HG02571 (cell line): ENCODE measurements around the gene CALCOCO1.
"Not testable (repeated sequence)": the region's sequence is repeated elsewhere in the genome, so short reads cannot be mapped to it uniquely, and the experiment has no call there.

Experiments
- ATAC-seq: cut with Tn5 transposase; IDR thresholded peaks from one replicate; pipeline ENCODE4 v1.9.1; 2021; ENCODE audit warnings: mild to moderate bottlenecking, moderate library complexity; ENCODE audit not compliant: unreplicated experiment

CALCOCO1 gene

DNA sequence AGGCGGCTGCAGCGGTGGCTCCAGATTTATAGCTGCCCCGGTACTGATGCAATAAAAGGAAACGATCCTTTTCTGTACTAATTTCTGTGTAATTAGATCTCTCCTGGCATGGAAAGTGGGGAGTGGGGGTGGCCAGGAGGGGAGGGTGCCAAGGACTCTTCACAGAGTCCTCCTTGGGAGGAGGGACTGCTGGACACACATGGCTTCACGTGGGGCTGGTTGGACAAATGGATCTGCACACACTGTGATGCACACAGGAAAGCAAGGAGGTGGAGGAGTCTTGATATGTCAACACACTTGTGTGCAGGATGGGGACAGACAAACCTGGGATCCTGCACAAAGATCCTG lies 27.6 kb downstream of the CALCOCO1 start:
- no peak for ATAC-seq

DNA sequence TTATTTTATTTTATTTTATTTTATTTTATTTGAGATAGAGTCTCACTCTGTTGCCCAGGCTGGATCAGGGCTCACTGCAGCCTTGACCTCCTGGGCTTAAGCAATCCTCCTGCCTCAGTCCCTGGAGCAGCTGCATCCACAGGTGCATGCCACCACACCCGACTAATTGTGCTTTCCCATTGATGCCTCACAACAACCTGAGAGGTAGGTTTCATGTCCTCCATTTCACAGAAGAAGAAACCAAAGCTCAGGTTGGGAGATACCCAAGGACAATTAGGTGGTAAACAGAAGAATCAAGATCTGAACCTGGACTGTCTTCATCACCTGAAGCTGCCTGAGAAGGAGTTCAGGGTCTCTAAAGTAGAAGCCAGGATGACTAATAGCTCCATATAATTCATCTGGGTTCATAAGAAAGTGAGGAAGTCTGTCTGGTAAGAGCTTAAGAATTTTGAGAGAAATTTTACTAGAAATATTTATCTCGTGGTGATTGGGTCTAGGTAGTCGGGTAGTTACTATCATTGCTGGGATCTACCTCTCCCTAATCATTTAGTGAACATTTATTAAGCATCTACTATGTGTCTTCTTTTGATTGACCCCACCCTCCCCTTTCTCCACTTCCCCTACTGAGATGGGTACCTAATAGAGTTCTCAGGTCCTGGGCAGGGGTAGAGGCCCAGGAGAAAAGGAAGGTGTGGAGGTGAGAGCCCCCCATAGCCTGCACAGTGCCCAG lies 28.1 kb downstream of the CALCOCO1 start:
- no peak for ATAC-seq

DNA sequence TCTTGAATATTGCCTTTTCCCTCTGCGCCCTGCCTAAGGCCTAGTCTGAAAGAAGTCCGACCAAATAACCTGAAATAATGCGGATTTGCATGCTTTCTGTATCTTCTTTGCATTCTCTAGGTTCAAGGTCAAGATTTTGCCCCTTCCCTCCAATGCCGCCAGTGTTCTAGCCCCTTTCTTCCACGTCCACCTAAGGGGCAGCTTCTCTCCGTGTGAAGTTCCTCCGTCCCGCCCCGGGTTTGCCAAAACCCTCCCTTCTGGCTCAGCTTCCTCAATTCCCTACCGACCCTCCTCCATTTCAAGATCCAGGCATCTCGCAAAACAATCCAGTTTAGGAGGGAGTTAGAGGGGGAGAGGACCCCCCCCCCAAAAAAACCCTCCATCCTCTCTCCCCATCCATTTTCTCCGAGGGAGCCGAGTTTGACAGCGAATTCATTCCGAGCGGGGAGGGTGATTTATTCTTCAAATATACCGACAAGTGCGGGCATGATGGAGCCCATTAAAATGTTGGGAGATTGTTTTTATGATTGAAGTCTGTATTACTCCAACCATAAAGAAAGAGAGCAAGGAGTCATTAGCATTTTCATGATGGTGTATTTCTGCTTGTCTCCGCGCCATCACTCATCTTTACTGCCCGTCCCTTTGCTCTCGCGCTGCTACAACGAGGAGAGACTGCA lies 30.5 kb downstream of the CALCOCO1 start:
- ATAC-seq = no peak

DNA sequence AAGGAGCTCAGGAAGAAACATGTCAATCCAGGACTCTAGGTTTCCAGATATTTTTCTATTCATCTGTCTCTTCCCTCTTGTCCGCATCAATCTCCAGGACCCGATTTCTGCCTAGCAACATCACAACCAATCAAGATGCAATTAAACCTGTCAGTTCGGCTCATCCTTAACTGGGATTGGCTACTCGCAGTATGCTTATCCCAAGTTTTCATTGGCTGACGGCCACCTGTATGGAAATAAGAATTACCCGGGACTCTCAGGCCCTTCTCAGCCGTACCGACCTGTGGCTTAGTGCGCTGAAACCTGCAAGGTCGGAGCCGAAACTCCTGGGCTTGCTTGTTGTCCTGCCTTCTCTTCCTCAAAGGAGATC lies 31.0 kb downstream of the CALCOCO1 start:
- ATAC-seq = no peak

DNA sequence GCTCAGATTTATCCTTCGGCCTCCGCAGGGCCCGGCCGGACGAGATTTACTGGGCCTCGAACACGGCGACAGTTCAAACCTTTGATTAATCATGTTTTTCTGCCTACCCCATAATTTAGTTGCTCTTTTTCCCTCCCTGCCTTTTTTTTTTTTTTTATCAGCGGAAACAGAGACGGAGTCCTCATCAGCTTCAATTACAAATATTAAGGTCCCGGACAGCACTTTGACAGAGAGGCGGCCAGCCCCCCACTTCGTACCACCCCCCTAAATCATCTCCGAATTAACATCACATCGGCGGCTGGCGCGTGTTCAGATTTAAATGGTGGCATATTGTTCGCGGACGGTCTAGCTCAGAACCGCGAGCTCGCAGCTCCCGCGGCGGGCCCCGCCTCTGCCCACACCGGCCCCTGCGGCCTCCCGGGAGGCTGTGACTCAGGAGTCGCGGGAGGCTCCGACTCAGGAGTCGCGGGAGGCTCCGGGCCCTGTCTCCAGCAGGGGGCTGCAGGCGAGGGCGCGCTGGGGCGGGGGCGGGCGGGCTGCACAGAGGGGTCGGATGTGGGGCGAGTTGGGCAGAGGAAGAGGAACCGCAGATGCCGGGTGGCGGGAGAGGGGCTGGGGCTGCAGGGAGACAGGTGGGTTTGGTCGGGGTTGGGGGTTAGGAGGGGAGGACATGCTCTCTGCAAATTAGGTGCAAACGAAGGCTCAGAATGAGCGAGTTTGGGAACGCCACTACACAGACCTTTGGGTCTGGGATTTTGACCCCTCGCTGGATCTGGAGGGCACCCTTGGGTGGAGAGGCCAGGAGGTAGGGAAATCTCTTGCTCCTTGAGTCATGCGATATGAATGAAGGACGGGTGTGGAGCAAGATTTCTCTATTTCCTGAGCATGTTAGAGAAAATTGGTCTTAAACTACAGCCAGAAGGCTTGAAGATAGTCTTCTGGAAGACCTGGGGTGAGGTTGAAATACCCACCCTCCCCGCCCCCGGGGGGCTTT lies 31.8 kb downstream of the CALCOCO1 start:
- ATAC-seq = no peak

DNA sequence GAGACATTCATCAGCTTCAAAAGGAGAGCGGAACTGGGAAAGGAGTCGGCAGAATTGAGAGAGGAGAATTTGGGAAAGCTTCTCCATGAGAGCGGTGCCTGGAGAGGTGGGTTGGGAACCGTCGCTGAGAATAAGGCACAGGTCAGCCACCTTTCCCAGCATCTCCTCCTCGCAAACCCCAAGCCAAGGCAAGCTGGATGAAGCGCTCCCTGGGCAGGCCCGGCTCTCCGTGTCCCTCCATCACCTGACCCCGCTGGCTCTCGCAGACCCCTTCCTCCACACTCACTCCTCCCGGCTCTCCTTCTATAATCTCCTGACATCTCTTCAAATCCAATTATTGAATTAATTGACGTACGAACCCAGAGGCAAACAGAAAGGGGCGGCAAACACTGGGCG lies 32.5 kb downstream of the CALCOCO1 start:
- no peak for ATAC-seq

DNA sequence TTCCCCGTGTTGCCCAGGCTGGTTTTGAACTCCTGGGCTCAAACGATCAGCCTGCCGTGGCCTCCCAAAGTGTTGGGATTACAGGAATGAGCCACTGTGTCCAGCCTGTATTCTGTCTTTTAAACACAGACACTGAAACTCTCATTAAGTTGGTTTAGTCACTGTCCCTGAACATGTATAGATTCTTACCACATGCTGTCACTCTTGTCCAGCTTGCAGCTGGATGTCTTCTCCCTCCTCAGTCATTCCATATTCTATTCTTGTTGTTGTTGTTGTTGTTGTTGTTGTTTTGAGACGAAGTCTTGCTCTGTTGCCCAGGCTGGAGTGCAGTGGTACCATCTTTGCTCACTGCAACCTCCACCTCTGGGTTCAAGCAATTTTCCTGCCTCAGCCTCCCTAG lies 39.1 kb downstream of the CALCOCO1 start:
- ATAC-seq = no peak

DNA sequence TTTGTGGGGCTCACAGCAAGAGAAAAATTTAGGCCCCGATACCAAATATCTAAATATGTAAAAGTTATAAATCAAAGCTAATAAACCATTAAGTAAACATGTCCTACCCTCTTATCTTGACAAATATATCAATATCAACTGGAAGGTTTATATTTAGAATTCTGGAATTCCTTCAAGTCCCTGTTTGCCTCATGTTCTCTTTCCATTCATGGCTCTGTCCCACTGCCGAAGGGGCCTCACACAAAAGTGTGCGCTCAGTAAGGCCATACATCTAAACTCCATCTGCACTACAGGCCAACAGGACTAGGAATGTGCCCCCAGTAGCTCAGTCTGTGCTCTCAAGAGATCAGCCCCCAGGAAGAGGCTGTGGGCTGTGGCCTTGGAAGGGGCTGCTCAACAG lies 40.8 kb downstream of the CALCOCO1 start:
- no peak for ATAC-seq

DNA sequence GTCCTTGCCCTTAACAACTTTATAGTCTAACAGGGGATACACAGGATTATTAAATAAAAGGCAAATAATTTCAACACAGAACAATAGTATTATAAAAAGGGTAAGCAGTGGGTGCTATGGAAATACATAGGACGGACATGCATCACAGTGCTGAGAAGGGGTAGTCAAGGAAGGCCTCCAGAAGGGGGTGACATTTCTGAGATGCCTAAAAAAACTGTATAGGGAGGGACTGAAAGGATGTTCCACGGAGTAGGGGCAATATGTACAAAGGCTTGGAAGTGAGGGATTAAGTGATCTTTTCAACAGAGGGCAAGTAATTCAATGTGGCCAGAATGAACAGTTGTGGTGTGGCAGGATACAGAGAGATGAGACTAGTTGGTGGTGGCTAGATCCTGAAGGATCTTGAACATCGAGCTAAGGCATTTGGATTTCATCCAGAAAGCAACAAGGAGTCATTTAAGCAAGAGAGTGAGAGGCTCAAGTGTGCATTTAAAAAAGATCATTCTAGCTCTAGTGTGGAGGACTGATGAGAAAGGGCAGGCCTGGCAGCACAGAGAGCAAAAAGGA lies 42.5 kb downstream of the CALCOCO1 start:
- ATAC-seq = no peak

DNA sequence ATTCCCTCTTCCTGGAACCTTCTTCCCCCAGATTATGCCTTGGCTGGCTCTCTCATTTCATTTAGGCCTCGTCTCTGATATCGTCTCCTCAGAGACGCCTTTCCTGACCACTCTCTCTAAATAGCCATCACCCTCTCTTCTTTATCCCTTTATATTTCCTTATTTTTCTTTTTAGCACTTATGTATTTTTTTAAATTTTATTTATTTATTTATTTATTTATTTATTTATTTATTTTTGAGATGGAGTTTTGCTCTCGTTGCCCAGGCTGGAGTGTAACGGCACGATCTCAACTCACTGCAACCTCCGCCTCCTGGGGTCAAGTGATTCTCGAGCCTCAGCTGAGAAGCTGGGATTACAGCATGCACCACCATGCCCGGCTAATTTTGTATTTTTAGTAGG lies 43.3 kb downstream of the CALCOCO1 start:
- ATAC-seq = no peak

DNA sequence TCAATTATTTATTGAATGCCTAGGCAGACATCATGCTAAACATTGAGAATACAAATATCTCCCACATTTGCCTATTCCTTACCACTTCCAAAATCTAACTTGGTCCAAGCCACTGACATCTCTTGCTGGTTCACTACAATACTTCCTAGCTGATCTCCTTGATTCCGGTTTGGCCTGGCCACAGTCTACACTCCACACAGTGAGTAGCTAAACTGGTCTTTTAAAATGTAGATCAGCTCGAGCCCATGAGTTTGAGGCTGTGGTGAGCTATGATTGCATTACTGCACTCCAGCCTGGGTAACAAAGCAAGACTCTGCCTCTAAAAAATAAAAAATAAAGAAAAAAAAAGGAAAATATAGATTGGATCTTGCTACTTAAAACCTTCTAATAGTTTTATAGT lies 43.8 kb downstream of the CALCOCO1 start:
- ATAC-seq = no peak

DNA sequence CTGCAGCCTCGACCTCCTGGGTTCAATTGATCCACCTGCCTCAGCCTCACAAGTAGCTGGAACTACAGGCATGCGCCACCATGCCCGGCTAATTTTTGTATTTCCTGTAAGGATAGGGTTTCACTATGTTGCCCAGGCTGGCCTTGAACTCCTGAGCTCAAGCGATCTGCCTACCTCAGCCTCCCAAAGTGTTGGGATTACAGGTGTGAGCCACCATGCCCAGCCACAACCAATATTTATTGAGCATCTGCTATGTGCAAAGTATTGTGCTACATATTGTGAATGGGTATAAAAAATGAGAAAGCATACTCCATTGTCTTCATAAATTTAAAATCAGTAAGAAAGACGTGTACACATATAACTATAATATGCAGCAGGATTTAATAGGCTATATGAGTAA lies 47.2 kb downstream of the CALCOCO1 start:
- ATAC-seq = not testable (repeated sequence)

DNA sequence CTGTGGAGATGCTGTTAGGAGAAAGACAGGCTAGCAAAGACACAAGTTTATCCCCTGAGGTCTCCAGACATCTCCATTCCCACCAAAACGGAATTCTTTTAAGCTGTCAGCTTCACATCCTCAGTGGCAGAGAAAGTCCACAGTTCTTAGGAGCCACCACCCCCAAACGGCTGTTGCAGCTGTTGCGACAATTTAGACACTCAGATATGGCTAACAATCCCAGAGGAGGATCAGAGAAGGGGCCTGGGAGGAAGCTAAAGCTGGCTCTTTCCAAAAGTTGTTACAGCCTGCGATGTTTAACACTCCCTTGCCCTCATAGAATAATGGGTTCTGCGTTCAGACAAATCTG lies 49.5 kb downstream of the CALCOCO1 start:
- ATAC-seq = no peak

DNA sequence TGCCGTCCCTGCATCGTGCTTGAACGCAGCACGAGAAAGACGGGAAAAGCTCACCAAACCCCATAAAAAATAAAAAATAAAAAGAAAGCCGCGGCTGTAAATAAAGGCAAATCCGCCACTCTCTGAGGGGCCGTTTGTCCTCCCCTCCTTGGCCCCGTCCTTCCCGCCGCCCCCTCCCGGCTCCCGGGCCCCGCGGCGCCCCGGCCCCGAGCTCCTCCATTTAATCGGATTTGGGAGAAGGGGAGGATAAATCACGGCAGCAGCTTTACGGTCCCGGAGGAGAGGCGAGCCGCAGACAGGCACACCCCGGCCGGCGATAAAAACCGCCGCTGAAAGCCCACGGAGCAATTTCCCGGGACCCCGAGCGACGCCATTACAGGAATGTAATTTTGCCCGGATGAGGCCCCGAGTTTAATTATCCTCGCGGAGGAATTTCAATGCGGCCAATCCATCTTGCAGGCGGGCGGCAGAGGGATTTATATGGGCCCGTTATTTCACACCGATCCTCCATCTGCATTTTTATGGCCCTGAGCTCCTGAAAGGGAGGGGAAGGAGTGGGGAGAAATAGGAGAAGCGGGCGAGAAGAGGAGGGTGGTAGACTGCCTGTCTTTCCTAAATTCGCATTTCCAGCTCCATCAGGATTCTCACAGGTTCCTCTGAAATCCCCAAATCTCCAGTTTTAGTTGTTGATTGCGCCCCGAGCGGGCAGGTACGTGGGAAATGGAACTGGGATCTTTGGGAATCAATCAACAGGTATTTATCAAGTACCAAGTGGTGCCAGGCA lies 50.0 kb downstream of the CALCOCO1 start:
- ATAC-seq = no peak

DNA sequence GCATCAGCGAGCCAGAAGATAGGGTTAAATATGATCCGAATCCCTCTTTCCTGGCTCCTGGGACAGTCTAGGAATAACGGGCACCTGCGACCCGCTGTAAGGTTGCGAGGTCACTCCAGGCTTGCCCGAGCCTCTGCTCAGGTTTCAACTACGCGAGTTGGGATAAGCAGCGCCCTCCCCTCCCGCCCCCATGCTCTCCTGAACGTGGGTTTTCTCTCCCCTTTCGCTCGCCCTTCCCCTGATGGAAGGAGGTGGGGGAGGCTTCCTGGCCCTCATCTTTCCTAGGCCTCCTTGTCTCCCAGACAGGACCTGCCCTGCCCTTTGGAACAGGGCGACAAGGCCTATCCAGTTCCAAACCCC lies 50.6 kb downstream of the CALCOCO1 start:
- peak; percentile 1 for ATAC-seq

DNA sequence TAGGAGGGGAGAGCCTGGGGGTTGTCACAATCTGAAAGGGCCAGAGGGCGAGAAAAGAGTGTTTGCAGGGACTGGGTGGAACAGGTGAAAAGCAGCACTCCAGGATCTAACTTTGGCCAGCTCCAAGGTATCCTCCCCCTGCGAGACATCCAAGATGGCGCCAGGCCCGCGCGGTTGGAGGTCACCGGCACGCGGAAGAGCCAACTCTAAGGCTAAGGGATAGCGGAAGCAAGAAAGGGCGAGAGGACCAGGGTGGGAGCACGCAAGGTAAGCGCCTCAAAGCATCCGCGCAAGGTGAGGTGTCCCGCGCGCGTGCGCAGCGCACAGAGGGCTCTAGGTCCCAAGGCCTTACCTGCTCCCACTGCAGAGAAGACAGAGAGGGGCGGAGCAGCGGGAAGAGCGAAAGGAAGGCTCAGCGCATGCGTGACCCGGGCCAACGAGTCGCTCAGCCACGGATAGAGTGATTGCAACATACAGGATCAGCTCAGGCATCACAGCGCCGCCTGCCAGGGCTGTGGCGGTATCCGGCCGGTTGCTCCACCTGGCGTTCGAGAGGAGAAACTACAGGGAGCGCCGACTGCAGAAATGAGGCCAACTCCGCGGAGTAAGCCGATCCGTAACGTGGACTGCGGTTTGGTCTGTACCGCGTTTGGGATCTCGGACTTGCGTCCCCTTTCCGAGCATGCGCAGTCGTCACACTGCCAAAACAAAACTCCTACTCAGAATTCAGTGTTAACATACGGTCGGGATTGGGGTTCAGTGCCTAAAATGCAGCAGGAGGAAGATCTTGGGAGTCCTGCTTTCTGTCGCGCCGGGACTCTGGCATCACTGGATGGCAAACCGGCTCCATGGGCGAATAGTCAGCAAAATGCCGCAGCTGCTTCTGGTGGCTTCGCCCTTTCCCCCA lies 51.3 kb downstream of the CALCOCO1 start, which contains the start of gene ATP5MC2:
Gene ATP5MC2 (minus strand): TSS at position 383 of the 907 bp plus-strand sequence. CDS start 3,469 bp downstream, outside the sequence.
- peak; percentile 94 for ATAC-seq

DNA sequence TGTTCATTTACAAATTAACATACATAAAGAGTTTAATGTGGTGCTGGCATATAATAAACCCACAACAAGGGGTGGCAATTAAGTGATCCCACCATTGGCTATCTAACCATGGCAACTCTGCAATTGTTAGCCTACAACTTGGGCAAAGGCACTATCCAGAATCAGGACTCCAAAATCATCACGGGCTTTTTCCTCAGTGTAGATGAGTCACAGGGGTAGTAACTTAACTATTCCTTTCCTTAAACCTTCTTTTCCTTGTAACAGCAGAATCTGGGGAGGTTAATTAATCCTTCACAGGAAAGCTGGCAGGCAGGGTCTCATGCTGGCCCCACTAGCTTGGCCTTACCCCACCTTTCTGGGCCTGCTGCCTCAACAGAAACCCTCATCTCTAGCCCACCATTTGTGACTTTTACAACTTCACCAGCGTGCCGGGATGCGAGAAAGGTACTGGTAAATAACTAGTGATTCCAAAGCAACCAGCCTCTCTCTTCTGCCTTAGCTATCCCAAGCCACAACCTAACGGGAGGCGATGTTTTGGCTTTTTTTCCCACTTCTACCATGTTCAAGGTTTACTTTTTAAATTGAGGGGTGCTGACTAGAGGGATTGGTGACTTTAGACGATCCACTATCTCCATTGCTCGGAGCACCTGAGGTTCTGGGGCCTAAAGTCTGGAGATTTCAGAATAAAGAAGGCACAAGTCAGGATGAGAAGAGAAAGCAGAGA lies 52.1 kb downstream of the CALCOCO1 start:
- ATAC-seq = no peak

DNA sequence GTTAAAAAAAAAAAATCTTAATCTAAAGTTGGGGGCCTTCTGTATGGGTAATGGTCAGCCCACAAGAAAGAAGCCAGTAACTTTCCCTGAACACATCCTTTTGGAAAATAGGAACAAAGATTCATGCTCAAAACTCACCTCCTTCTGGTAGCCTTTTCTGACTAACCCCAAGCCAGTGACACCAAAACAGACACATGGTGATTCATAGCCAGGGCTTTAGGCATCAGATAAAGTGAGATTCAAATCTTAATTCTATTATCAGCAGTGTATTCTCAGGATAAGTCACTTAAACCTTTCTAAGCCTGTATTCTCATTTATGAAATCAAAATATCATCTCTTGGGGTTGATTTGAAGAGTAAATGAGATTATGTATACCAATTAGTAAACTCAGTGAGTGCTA lies 56.3 kb downstream of the CALCOCO1 start:
- no peak for ATAC-seq

DNA sequence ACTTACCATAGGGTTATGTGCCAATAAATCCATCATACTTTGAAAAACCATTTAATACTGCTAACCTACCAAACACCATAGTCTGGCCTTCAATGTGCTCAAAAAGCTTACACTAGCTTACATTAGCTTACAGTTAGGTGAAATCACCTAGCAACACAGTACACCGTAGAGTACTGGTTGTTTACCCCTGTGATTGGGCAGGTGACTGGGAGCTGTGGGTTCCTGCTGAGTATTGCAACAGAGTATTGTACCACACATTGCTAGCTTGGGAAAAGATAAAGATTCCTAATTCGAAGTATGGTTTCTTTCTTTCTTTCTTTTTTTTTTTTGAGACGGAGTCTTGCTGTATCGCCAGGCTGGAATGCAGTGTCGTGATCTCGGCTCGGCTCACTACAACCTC lies 56.9 kb downstream of the CALCOCO1 start:
- no peak for ATAC-seq
